Choroid plexus epithelial cell (primary cell): Measurements from ENCODE around the gene MYT1.
"Not testable (repeated sequence)": the region's sequence is repeated elsewhere in the genome, so short reads cannot be mapped to it uniquely, and the experiment has no call there.

Experiments used
- DNase-seq: peaks from one replicate; pipeline ENCODE4 v3.0.0-alpha.2; 2010; ENCODE audit warnings: low read depth
- H3K4me3 ChIP-seq: 2 replicates; pipeline ENCODE4 v1.5.1; 2011; ENCODE audit warnings: low read depth, mild to moderate bottlenecking, control low read depth, low read length, moderate library complexity
- CTCF ChIP-seq: conservative IDR thresholded peaks from 2 replicates; pipeline ENCODE4 v1.5.1; 2011; ENCODE audit warnings: low read depth, mild to moderate bottlenecking, control low read depth, inconsistent platforms, low read length, moderate library complexity

The MYT1 gene

GRCh38 chr20:64182146-64182865 lies 18.1 kb downstream of the MYT1 start:
- no peak for DNase-seq
- no peak for TF ChIP-seq CTCF
- H3K4me3 ChIP-seq = no peak overlapping the region

- DNase-seq = no peak
- TF ChIP-seq CTCF = no peak
- H3K4me3 ChIP-seq = no peak overlapping the region
These were observed 19.1 kb downstream of the MYT1 start for GRCh38 chr20:64183313-64183712.

- no peak for TF ChIP-seq CTCF
- no peak for DNase-seq
- no peak overlapping the region for H3K4me3 ChIP-seq
These were observed 20.5 kb downstream of the MYT1 start for GRCh38 chr20:64184795-64185194.

- DNase-seq = no peak
These were observed 21.1 kb downstream of the MYT1 start for GRCh38 chr20:64185276-64185900.

GRCh38 chr20:64186071-64186598 lies 21.9 kb downstream of the MYT1 start:
- no peak for DNase-seq
- no peak overlapping the region for H3K4me3 ChIP-seq
- TF ChIP-seq CTCF = no peak

More at GRCh38 chr20:64185276-64185900, 21.1 kb downstream of the MYT1 start:
- no peak for TF ChIP-seq CTCF
- no peak overlapping the region for H3K4me3 ChIP-seq

GRCh38 chr20:64187213-64187612 lies 23.0 kb downstream of the MYT1 start:
- not testable (repeated sequence) for DNase-seq, H3K4me3 ChIP-seq

GRCh38 chr20:64188091-64188490 lies 23.8 kb downstream of the MYT1 start:
- no peak for DNase-seq
- TF ChIP-seq CTCF = no peak

More at GRCh38 chr20:64188091-64188490, 23.8 kb downstream of the MYT1 start:
- no peak overlapping the region for H3K4me3 ChIP-seq
